A549 treated with AZD9567 at 1 μM for 4 hours (cell line): ENCODE results near the gene EXD1. TPM values are rescaled to one million over a fixed set of nuclear protein-coding genes. Genes with fewer than 3 reads are reported as not detected.

Experiments used
- total RNA-seq: library from RNA; stranded (reverse); fragments of 200-300 nt; extraction: Qiagen RNA extraction; gene quantifications from 5 replicates; pipeline ENCODE4 v1.2.3, GENCODE V29; 2022; ENCODE audit not compliant: insufficient read depth

Gene EXD1
- 0.15 to 0.24 TPM in 2 of 5 replicates, not detected in the others for total RNA-seq

GRCh38 chr15:41230650-41231421, at the start of gene EXD1, which contains the start of gene CHP1:
EXD1 (minus strand) TSS chr15:41230757; CDS start chr15:41226575, 4,182 bp downstream.
CHP1 (plus strand) TSS chr15:41231268; CDS start chr15:41231383, 115 bp downstream.

Other genes starting within 250 kb of the EXD1 start
- 11.8 to 14.4 TPM (median 13.3 TPM) in 5 replicates for gene INO80, start 114.5 kb downstream of the EXD1 start, total RNA-seq
- gene CHP1, start 511 bp upstream of the EXD1 start, total RNA-seq: 46.5 to 69.5 TPM (median 51.0 TPM) in 5 replicates
- gene OIP5, start 101.8 kb upstream of the EXD1 start, total RNA-seq: 8.1 to 14.9 TPM (median 12.4 TPM) in 5 replicates
- 47.5 to 66.6 TPM (median 63.2 TPM) in 5 replicates for gene NUSAP1, start 102.1 kb upstream of the EXD1 start, total RNA-seq
- 12.1 to 24.0 TPM (median 13.5 TPM) in 5 replicates for gene NDUFAF1, start 171.7 kb upstream of the EXD1 start, total RNA-seq
- 19.2 to 37.4 TPM (median 21.5 TPM) in 5 replicates for gene RTF1, start 186.3 kb upstream of the EXD1 start, total RNA-seq